SW 1271 (cell line): ENCODE measurements around the gene SLC25A11.
A peak's percentile ranks its signal among the peaks of the same experiment; 100 is the strongest.
"Not testable (repeated sequence)": the region's sequence is repeated elsewhere in the genome, so short reads cannot be mapped to it uniquely, and the experiment has no call there.

Source experiments
- DNase-seq, 2 experiments: peaks; one replicate each; lab custom pipeline; 2025; lab: John Stamatoyannopoulos, UW

Gene SLC25A11

DNA sequence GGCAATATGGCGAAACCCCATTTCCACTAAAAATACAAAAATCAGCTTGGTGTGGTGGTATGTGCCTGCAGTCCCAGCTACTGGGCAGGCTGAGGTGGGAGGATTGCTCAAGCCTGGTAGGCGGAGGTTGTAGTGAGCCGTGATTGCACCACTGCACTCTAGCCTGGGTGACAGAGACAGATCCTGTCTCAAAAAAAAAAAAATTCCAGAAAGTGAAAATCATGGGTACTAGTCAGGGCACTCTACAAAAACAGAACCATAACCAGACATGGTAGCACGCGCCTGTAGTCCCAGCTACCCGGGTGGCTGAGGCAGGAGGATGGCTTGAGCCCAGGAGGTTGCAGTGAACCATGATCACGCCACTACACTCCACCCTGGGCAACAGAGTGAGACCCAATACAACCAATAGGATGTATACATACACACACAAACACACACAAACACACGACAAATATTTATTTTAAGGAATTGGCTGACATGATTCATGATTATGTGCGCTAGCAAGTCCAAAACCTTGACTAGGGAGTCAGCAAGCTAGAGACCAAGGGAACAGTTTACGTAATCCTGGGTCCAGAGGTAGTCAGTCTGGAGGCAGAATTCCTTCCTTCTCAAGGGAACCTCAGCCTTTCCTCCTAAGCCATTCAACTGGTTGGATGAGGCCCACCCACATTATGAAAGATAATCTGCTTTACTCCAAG lies 19.3 kb downstream of the SLC25A11 start:
- DNase-seq = no peak

DNA sequence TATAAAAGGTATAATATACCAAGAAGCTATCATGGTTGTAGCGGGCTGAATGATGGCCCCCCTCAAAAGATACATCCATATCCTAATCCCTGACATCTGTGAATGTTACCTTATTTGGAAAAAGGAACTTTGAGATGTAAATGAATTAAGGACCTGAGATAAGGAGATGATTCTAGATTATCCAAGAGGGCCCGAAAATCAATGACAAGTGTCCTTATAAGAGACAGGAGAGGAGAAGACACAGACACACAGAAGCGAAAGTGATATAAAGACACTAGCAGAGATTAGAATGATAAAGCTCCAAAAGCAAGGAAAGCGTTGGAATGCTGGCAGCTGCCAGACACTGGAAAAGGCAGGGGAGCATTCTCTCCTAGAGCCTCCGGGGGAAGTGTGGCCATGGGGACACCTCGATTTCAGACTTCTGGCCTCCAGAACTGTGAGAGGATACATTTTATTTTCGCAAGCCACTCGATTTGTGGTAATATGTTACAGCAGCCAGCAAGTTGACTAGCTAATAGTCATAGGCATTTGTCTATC lies 20.3 kb downstream of the SLC25A11 start:
- no peak for DNase-seq

DNA sequence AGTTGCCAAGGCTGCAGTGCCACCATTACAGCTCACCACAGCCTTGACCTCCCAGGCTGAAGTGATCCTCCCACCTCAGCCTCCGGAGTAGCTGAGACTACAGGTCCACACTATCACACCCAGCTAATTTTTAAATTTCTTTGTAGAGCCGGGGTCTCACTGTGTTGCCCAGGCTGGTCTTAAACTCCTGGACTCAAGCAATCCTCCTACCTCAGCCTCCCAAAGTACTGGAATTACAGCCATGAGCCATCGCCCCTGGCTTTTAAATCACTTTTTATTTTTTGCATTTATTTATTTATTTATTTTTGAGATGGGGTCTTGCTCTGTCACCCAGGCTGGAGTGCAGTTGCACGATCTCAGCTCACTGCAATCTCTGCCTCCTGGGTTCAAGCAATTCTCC lies 25.3 kb downstream of the SLC25A11 start:
- DNase-seq = not testable (repeated sequence)

DNA sequence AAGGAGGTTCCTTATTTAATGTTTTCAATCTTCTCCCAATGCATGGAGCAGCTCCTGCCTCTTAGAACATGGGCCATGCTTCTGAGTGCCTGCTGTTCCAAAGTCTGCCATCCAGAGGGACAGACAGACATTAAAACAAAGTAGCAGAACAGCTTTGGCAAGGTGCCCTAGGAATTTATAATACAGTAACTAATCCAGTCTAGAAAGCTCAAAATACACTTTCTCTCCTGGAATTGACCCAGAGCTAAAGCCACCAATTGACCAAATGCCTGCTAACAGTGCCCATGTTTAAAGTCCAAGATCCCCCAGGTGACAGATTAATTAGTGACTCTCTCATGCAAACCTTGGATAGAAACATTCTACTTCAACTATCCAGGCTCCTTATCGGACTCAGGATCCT lies 25.9 kb downstream of the SLC25A11 start:
- DNase-seq = no peak

DNA sequence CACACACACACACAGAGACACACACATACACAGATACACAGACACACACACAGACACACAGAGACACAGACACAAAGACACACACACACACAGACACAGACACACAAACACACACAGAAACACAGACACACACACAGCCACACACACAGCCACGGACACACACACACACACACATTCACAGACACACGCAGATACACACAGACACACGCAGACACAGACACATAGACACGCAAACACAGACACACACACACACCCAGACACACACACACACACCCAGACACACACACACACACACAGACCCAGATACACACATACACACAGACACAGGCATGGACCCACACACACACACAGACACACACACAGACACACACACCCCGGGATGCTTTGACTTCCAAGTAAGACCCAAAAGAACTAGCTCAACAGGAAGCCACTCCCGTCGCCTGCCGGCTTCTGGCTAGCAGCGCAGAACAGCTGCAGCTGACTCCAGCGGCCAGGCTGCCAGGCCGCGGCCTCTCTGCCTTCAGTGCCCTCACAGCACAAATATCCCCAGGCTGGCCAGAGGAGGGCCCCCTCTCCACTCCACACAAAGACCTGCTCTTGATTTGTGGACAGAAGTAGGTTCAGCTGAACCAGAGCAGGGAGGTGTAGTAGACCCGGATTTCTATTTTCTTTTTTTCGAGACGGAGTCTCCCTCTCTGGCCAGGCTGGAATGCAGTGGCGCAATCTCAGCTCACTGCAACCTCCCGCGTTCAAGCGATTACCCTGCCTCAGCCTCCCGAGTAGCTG lies 30.9 kb downstream of the SLC25A11 start:
- DNase-seq = peak; percentile 62 to 85

DNA sequence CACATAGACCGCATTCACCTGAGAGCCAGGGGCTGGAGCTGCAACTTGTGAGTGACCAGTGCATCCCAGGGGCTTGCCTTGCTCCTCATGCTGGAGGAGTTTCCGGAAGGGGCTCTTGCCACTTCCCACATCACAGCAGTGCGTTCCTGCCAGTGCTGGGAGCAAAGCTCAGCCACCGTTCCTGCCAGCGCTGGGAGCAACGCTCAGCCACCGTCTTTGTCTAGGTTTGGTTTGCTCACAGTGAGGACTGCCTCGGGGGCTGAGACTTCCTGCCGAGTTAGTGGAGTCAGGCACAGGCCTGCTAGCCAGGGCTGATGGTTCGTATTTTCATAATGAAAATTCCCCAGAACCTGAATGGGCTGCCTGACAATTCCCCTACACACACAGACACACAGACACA lies 31.5 kb downstream of the SLC25A11 start:
- no peak for DNase-seq

DNA sequence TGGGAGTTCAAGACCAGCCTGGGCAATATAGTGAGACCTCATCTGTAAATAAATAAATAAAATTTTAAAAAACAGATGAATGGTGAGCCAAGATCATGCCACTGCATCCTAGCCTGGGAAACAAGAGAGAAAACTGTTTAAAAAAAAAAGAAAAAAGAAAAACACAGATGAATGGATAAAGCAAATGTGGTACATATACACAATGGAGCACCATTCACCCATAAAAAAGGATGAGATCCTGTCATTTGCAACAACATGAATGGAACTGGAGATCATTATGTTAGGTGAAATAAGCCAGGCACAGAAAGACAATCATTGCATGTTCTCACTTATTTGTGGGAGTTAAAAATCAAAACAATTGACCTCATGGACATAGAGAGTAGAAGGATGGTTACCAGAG lies 33.2 kb downstream of the SLC25A11 start:
- DNase-seq = not testable (repeated sequence)

DNA sequence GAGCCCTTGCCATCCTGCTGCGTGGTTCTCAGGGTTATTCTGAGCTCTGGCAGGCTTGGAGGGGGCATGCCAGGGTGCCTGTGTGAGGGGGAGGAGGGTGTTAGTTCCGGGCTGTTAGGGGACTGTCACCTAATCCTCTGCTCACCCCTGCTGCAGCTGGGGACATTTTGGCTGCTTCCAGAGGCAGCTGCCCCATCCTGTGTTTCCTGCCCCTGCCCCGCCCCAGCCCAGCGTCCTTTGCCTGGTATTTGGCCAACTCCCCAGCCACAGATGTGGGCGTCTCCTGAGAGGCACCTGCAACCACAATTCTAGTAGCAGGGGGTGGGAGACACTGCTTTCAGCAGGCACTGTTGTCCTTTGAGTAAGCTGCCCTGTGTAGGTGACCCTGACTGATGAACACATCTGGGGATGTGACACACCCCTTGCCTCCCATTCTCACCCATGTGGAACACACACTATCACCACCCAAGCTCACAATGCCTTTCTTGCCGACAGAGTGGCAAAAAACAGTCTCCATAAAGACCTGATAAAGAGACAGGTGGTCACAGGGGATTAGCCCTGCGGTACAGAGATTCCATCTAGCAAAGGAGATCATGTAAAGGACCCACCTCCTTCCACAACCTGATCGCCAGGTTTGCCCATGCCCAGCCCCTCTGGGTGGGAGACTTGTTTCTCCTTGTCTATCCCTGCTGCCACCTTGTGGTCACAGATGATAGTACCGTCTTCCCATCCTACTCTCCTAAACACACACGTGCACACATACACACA lies 36.6 kb downstream of the SLC25A11 start, which contains the start of gene CHRNE:
TSS of gene CHRNE (minus strand) at position 48 of the 768 bp plus-strand sequence. CDS start at position 13, 35 bp downstream.
- DNase-seq = peak; percentile 24 to 68

DNA sequence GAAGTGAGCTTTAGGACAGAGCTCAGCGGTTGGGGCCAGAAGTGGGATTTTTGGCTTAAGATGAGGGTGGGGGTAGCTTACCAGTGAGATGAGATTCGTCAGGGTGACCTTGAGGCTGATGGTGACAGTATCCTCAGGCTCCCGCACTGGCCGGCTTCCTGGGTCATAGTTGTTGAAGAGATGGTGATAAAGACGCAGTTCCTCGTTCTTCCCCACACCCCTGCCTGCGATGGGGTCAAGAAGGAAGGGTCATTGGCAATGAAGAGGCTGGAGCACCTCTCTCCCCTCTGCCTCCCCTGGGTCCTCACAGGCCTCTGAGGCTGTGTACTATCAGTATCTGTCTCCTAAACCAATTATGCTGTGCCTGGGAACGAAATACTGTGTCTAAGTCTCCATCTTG lies 37.3 kb downstream of the SLC25A11 start:
- DNase-seq = no peak

DNA sequence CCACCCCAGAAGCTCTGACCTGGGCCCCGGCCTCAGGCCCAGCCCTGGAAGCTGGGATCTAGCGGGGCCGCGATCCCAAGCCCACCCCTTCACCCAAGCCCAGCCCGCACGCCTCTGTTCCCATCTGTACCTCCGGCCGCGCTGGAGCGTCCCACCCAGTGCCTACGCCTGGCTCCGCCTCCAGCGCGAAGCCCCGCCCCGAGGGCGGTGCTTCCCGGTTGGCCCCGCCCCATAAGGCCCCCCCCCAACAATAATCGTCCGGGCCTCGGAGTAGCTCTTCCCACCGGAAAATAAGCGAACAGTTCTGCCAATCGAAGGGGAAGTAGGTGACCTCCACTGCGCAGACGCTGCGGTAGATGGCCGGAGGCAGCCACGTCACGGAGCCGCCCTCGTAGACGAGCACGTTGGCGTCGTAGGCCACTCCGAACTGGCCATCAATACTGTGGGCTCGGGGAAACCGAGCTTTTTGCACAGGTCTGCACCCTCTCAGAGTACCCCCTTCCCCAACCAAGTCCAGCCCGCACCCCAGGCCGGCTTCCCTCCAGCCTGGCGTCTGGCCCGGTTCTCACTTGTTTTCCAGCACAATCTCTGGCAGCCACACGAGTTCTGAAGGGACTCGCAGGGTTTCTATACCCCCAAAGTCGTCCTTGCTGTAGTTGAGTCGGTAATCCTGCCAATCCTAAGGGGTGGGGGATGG lies 38.0 kb downstream of the SLC25A11 start:
- DNase-seq = no peak

DNA sequence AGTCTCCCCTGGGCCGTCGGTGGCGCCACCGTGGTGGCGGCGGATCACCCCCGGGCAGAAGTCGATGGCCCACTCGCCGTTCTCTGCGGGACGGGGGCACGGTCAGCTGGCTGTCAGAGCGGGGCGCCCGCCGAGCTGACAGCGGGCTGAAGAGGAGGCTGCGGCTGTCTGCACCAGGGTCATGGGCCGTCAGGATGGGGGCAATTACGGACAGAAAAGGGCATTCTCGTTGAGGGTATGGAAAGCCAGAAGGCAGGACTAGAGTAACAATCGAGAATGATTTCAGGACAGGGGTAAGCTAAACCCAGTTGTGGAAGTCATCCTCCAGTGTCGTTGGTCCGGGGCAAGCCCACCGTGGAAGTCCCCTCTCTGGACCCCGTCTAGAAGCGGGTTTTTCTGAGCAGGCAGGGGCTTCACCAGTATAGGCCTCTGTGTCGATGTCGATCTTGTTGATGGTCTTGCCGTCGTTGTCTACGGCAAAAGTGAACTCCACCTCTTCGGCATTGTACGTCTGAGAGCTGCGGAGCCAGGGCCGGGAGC lies 38.7 kb downstream of the SLC25A11 start:
- no peak for DNase-seq

DNA sequence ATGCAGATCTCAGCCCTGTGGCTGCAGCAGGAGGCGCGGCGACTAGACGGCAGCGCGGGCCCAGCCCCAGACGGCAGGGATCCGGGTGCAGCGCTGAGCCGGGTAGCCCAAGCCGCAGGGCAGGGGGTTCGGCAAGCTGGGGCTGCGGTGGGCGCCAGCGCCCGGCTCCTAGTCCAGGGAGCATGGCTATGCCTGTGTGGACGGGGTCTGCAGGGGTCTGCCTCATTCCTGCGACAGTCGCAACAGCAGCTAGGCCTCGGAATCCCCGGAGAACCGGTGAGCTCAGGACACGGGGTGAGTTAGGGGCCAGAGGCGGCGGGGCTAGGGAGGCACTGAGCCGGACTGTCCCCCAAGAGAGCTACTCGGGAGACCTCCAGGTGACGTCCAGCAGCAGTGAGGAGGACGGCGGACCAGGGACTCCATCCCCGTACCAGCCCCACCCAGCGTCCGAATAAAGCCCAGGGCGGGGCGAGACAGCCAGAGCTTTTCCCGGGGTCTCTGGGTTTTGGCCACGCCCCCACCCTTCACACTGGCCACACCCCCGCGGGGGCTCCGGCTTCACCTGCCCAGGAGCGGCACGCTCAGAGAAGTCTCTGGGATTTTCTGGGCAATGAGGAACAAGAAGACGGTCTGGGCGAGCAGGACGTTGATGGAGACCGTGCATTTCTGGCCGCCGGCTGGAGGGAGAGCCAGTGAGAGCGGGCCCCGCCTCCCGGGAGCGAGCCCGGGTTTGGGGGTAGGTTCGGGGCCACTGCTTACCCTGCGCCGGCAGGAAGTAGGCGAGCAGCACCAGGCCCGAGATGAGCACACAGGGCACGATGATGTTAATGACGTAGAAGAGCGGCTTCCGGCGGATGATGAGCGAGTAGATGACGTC lies 39.4 kb downstream of the SLC25A11 start:
- no peak for DNase-seq

DNA sequence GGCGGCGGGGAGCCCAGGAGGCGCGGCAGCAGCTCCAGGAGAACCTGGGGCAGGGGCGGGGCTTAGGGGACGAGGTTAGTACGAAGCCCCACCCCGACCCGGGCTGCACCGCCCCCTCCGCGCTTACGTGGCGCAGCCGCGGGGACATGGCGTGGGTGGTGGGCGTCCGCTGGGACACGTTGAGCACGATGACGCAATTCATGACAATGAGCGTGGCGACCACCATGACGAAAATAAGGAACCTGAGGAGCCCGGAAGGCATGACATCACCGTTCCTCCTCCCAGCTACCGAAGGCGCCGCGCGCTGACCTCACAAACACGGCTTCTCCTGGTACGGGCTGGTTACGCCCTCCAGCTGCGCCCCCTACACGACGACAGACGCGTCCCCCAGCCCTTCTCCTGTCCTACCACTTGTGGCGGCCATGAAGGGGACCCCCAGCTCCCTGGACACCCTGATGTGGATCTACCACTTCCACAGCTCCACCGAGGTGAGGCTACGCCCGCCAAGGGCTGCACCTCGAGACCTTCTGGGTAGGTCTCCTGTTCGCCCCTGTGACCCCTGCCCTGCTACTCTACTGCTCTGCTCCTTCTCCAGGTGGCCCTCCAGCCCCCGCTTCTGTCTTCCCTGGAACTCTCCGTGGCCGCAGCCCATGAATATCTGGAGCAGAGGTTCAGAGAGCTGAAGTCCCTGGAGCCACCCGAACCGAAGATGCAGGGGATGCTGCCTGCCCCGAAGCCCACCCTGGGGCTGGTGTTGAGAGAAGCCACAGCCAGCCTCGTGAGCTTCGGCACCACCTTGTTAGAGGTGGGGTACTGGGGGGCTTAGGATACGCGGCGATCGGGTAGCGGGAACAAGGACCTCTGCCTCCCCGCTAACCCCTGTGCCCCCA lies 40.3 kb downstream of the SLC25A11 start, which contains the start of gene C17orf107:
TSS of gene C17orf107 (plus strand) at position 196 of the 890 bp plus-strand sequence. CDS start at position 423, 227 bp downstream.
- DNase-seq = no peak

DNA sequence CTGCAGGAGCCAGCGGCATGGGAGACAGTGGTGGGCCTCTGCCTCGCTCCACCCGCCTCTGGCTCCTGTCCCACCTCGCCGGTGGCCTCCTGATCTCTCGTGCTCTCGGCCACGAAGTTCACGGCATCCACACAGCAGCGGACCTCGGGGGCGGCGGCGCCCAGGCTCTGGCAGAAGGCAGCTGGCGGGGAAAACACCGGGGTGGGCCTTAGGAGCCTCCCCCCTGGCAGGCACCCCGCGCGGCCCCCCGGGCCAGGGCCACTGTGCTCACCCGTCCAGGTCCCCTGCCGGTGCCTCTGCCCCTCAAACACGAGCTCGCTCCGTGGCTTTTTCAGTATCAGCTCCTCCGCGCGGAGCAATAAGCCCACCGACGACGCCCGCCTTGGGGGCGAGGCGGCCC lies 40.9 kb downstream of the SLC25A11 start:
- DNase-seq = no peak

DNA sequence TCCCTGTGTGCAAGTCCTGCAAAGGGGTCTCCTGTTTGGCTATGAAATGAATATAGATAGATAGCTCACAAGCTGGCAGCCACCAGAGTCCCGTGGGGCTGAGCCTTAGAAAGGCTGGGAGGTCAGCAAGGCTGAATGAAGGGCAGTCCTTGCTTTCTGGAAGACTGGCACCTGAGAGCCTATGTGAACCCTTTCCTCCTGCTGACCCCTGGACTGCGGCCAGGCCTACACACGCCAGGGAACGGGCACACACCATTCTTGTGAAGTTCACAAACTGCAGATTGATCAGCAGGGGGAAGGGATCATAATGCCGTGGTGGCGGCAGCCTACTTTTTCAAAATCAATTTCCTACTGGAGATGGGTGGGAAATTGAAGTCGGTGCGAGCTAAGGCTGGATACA lies 41.5 kb downstream of the SLC25A11 start:
- DNase-seq = no peak

DNA sequence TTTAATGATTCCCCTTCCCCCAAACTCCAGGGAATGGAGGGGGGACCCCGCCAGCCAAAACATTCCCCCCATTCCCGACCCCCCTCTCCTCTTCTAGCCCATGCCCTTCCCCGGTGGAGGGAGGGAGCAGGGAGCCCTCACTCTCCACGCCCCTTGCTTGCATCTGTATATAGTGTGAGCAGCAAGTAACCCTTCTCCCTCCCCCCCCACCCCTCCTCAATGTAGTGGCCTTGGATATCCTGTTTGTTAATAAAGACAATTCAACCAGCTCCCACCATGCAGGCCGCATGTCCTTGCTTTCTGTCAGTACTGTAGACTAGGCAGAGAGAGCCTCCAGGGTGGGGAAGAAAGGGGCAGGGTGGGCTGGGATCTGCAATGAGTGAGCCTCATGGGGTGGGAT lies 42.1 kb downstream of the SLC25A11 start:
- DNase-seq = no peak

DNA sequence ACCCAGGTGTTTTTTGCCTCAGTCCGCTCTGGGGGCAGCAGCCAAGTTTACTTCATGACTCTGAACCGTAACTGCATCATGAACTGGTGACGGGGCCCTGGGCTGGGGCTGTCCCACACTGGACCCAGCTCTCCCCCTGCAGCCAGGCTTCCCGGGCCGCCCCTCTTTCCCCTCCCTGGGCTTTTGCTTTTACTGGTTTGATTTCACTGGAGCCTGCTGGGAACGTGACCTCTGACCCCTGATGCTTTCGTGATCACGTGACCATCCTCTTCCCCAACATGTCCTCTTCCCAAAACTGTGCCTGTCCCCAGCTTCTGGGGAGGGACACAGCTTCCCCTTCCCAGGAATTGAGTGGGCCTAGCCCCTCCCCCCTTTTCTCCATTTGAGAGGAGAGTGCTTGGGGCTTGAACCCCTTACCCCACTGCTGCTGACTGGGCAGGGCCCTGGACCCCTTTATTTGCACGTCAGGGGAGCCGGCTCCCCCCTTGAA lies 42.6 kb downstream of the SLC25A11 start:
- DNase-seq = no peak

DNA sequence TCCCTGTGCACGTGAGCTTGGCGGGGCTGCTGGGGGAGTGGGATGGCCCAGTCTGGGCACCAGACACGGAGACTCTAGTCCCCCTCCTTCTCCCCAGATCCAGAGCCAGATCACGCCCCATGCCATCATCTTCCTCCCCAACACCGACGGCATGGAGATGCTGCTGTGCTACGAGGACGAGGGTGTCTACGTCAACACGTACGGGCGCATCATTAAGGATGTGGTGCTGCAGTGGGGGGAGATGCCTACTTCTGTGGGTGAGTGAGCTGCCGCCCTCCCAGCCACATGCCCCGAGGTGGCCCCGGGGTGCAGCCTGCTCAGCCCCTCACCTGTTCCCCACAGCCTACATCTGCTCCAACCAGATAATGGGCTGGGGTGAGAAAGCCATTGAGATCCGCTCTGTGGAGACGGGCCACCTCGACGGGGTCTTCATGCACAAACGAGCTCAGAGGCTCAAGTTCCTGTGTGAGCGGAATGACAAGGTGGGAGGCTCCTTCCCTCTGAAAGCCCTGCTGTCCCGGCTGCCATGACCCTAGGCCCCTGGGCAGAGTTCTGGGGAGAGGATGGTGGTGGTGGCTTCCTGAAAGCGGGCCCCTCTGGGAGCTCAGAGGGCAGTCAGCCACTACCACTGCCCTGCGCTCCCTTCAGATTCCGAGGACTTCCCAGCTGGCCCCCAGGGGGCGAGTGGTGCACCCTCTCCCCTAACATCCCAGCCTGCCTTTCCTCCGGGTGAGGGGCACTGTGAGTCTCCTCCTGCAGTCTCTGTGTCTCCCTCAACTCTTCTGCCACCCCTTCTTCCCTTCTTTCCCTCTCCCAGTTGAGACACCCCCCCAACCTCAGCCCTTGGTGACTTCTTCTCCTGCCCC lies 43.3 kb downstream of the SLC25A11 start:
- no peak for DNase-seq
